Measurements from ENCODE around the gene EPHB1.

- no peak for TF ChIP-seq CTCF (IDR thresholded peaks at IDR 0.05)
- TF ChIP-seq ZSCAN18 (CRISPR knock-in tag; IDR thresholded peaks at IDR 0.05): no peak
- no peak for TF ChIP-seq CBFB (CRISPR knock-in tag; IDR thresholded peaks at IDR 0.05; ENCODE audit: low read depth)
- no peak for TF ChIP-seq ZNF121 (CRISPR knock-in tag; IDR thresholded peaks at IDR 0.05)
- TF ChIP-seq, protein P1, sequence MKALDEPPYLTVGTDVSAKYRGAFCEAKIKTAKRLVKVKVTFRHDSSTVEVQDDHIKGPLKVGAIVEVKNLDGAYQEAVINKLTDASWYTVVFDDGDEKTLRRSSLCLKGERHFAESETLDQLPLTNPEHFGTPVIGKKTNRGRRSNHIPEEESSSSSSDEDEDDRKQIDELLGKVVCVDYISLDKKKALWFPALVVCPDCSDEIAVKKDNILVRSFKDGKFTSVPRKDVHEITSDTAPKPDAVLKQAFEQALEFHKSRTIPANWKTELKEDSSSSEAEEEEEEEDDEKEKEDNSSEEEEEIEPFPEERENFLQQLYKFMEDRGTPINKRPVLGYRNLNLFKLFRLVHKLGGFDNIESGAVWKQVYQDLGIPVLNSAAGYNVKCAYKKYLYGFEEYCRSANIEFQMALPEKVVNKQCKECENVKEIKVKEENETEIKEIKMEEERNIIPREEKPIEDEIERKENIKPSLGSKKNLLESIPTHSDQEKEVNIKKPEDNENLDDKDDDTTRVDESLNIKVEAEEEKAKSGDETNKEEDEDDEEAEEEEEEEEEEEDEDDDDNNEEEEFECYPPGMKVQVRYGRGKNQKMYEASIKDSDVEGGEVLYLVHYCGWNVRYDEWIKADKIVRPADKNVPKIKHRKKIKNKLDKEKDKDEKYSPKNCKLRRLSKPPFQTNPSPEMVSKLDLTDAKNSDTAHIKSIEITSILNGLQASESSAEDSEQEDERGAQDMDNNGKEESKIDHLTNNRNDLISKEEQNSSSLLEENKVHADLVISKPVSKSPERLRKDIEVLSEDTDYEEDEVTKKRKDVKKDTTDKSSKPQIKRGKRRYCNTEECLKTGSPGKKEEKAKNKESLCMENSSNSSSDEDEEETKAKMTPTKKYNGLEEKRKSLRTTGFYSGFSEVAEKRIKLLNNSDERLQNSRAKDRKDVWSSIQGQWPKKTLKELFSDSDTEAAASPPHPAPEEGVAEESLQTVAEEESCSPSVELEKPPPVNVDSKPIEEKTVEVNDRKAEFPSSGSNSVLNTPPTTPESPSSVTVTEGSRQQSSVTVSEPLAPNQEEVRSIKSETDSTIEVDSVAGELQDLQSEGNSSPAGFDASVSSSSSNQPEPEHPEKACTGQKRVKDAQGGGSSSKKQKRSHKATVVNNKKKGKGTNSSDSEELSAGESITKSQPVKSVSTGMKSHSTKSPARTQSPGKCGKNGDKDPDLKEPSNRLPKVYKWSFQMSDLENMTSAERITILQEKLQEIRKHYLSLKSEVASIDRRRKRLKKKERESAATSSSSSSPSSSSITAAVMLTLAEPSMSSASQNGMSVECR (CRISPR knock-in tag; IDR thresholded peaks at IDR 0.05; ENCODE audit: borderline replicate concordance): no peak
- TF ChIP-seq, protein P2, sequence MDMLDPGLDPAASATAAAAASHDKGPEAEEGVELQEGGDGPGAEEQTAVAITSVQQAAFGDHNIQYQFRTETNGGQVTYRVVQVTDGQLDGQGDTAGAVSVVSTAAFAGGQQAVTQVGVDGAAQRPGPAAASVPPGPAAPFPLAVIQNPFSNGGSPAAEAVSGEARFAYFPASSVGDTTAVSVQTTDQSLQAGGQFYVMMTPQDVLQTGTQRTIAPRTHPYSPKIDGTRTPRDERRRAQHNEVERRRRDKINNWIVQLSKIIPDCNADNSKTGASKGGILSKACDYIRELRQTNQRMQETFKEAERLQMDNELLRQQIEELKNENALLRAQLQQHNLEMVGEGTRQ (CRISPR knock-in tag; IDR thresholded peaks at IDR 0.05): no peak
- no peak for TF ChIP-seq NFE2L1 (CRISPR knock-in tag; IDR thresholded peaks at IDR 0.05)
- TF ChIP-seq NFATC4 (CRISPR knock-in tag; IDR thresholded peaks at IDR 0.05): no peak
- TF ChIP-seq MAX (CRISPR knock-in tag; IDR thresholded peaks at IDR 0.05): no peak; the same call in 1 of the 2 replicates
- no peak for TF ChIP-seq FOXK1 (CRISPR knock-in tag; IDR thresholded peaks at IDR 0.05)
- TF ChIP-seq, protein P3, sequence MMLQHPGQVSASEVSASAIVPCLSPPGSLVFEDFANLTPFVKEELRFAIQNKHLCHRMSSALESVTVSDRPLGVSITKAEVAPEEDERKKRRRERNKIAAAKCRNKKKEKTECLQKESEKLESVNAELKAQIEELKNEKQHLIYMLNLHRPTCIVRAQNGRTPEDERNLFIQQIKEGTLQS (CRISPR knock-in tag; conservative IDR thresholded peaks at IDR 0.05): no peak
- TF ChIP-seq KAT7 (CRISPR knock-in tag; IDR thresholded peaks at IDR 0.05; ENCODE audit: borderline replicate concordance): no peak
Observed at GRCh38 chr3:135231737-135232136, 436.7 kb downstream of the EPHB1 start.
